ENCODE results near the gene SMCHD1.

DNA sequence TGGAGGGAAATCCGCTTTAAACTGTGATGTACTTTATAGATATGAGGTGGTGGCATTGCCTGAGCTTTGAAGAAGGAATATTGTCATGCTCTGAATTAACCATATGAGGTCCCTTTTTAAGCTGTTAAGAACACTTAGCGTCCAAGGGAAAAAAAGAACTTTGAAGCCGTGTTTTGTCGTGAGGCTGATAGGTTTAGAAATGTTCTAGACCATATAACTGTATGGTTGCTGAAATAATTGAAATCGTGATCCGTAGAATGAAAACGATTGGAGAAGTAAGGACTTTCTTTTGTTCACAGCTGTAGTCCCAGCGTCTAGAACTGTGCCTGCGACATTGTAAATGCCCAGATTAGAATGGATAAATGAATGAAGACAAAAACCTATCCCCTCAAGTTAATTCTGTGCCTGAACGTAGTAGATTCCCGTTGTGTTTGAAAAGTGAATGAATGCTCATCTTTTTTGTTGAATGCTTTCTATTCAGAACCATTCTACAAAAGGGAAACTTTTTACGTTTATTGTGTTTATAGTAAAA lies 1.5 kb downstream of the SMCHD1 start:
- TF ChIP-seq FOXS1 (CRISPR knock-in tag; IDR thresholded peaks at IDR 0.05) (no peak), POLR2A (IDR thresholded peaks at IDR 0.05; ENCODE audit: low read length) (no peak), EHMT2 (IDR thresholded peaks at IDR 0.05; ENCODE audit: low read depth) (no peak), MAZ (IDR thresholded peaks at IDR 0.05; ENCODE audit: borderline replicate concordance, low read depth, low read length) (no peak), MYC (IDR thresholded peaks at IDR 0.05; ENCODE audit: borderline replicate concordance, low read length) (no peak), SMC3 (IDR thresholded peaks at IDR 0.05) (no peak), CBX2 (IDR thresholded peaks at IDR 0.05; ENCODE audit: borderline replicate concordance, low read depth) (no peak), EP300 (IDR thresholded peaks at IDR 0.05) (no peak), ESRRA (IDR thresholded peaks at IDR 0.05; ENCODE audit: borderline replicate concordance, low read length) (no peak)
- TF ChIP-seq, protein P1, sequence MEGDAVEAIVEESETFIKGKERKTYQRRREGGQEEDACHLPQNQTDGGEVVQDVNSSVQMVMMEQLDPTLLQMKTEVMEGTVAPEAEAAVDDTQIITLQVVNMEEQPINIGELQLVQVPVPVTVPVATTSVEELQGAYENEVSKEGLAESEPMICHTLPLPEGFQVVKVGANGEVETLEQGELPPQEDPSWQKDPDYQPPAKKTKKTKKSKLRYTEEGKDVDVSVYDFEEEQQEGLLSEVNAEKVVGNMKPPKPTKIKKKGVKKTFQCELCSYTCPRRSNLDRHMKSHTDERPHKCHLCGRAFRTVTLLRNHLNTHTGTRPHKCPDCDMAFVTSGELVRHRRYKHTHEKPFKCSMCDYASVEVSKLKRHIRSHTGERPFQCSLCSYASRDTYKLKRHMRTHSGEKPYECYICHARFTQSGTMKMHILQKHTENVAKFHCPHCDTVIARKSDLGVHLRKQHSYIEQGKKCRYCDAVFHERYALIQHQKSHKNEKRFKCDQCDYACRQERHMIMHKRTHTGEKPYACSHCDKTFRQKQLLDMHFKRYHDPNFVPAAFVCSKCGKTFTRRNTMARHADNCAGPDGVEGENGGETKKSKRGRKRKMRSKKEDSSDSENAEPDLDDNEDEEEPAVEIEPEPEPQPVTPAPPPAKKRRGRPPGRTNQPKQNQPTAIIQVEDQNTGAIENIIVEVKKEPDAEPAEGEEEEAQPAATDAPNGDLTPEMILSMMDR (IDR thresholded peaks at IDR 0.05): no peak
- TF ChIP-seq, protein P2, sequence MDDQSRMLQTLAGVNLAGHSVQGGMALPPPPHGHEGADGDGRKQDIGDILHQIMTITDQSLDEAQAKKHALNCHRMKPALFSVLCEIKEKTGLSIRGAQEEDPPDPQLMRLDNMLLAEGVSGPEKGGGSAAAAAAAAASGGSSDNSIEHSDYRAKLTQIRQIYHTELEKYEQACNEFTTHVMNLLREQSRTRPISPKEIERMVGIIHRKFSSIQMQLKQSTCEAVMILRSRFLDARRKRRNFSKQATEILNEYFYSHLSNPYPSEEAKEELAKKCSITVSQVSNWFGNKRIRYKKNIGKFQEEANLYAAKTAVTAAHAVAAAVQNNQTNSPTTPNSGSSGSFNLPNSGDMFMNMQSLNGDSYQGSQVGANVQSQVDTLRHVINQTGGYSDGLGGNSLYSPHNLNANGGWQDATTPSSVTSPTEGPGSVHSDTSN (IDR thresholded peaks at IDR 0.05): no peak
- TF ChIP-seq, protein P3, sequence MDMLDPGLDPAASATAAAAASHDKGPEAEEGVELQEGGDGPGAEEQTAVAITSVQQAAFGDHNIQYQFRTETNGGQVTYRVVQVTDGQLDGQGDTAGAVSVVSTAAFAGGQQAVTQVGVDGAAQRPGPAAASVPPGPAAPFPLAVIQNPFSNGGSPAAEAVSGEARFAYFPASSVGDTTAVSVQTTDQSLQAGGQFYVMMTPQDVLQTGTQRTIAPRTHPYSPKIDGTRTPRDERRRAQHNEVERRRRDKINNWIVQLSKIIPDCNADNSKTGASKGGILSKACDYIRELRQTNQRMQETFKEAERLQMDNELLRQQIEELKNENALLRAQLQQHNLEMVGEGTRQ (IDR thresholded peaks at IDR 0.05): no peak
- TF ChIP-seq, protein P4, sequence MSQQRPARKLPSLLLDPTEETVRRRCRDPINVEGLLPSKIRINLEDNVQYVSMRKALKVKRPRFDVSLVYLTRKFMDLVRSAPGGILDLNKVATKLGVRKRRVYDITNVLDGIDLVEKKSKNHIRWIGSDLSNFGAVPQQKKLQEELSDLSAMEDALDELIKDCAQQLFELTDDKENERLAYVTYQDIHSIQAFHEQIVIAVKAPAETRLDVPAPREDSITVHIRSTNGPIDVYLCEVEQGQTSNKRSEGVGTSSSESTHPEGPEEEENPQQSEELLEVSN (IDR thresholded peaks at IDR 0.05; ENCODE audit: borderline replicate concordance, low read depth): no peak

Data from A549 (cell line).